Measurements from ENCODE around the gene ACOX3.

- TF ChIP-seq, protein P1, sequence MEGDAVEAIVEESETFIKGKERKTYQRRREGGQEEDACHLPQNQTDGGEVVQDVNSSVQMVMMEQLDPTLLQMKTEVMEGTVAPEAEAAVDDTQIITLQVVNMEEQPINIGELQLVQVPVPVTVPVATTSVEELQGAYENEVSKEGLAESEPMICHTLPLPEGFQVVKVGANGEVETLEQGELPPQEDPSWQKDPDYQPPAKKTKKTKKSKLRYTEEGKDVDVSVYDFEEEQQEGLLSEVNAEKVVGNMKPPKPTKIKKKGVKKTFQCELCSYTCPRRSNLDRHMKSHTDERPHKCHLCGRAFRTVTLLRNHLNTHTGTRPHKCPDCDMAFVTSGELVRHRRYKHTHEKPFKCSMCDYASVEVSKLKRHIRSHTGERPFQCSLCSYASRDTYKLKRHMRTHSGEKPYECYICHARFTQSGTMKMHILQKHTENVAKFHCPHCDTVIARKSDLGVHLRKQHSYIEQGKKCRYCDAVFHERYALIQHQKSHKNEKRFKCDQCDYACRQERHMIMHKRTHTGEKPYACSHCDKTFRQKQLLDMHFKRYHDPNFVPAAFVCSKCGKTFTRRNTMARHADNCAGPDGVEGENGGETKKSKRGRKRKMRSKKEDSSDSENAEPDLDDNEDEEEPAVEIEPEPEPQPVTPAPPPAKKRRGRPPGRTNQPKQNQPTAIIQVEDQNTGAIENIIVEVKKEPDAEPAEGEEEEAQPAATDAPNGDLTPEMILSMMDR (IDR thresholded peaks at IDR 0.05; ENCODE audit: low read depth, low read length, missing input control) = no peak
- TF ChIP-seq REST (IDR thresholded peaks at IDR 0.05) = no peak
- TF ChIP-seq SP1 (IDR thresholded peaks at IDR 0.05) = peak; percentile 72
- TF ChIP-seq, protein P2, sequence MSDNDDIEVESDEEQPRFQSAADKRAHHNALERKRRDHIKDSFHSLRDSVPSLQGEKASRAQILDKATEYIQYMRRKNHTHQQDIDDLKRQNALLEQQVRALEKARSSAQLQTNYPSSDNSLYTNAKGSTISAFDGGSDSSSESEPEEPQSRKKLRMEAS (IDR thresholded peaks at IDR 0.05) = no peak
- TF ChIP-seq GABPA (IDR thresholded peaks at IDR 0.05 in 1 of 2, conservative IDR thresholded peaks at IDR 0.05 in 1 of 2) = no peak
- peak in 1 of 2 donors; percentile 24 for TF ChIP-seq JUND (IDR thresholded peaks at IDR 0.05)
- TF ChIP-seq RAD21 (IDR thresholded peaks at IDR 0.05) = peak; percentile 8 to 33
- TF ChIP-seq YY1 (IDR thresholded peaks at IDR 0.05) = no peak
- TF ChIP-seq EGR1 (IDR thresholded peaks at IDR 0.05; ENCODE audit: low read depth in 2 of 2) = no peak
These were observed 120.7 kb downstream of the ACOX3 start for GRCh38 chr4:8319731-8320385.

Data from liver (tissue), 3 donors.